ENCODE data around the gene STOM. TPM values are rescaled to one million over a fixed set of nuclear protein-coding genes. Genes with fewer than 3 reads are reported as not detected.

The STOM gene
- total RNA-seq, 1 donor from 2014 or later, result 162 TPM

DNA sequence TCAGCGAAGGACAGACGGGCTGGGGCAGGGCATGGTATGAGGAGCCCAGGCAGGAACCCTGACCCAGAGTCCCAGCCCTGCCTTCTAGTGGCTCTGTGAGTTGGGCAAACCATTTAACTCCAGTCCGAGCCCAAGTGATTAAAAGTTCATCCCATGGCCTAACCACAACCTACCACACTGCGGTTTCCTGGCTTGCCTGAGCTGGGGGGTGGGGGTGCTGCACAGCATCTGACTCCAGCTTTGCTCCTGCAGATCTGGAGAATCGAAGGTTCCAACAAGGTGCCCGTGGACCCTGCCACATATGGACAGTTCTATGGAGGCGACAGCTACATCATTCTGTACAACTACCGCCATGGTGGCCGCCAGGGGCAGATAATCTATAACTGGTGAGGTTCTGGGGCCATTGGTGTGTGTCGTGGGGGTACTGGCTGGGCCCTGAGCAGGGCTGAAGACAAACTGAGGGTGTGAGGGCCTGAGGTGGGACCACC is 49.0 kb downstream of the STOM start:
- no peak for DNase-seq

DNA sequence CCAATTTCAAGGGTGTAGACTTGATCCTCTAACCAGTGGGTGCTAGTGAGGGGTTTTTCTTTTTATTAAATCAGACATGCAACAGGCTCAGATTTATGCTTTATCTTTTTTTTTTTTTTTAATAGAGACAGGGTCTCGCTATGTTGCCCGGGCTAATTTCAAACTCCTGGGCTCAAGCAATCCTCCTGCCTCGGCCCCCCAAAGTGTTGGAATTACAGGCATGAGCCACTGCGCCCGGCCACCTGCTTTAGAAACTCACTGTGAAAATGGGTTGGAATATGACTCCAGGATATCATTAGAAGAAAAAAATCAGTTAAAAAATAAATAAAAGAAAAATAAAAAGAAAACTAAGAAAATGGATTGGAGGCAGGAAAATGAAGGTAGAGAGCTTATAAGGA is 50.7 kb downstream of the STOM start:
- no peak for DNase-seq

DNA sequence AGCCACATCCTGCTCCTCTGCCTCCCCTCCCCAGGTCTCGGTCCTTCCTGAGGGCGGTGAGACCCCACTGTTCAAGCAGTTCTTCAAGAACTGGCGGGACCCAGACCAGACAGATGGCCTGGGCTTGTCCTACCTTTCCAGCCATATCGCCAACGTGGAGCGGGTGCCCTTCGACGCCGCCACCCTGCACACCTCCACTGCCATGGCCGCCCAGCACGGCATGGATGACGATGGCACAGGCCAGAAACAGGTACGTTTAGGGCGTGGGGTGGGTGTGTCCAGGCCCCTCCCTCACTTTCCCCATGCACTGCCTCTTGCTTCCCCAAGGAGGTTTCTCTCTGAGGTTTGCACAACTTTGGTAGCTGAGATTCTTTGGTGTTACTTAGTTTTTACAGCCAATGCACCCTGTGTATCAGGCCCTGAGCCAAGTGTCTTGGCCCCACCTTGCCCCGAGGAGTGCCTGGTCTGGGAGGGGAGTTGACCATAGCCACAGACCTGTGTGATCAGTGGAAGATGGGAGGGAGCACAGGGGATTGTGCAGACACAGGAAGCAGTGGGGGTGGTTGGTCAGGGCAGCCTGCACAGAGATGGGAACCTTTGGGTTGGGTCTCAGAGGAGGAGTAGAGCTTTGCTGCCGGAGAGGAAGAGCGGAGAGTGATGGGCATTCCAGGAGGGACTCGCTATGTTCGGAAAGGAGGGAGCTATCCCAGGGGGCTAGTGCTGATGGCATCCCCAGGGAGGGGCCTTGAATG is 51.2 kb downstream of the STOM start:
- no peak for DNase-seq

DNA sequence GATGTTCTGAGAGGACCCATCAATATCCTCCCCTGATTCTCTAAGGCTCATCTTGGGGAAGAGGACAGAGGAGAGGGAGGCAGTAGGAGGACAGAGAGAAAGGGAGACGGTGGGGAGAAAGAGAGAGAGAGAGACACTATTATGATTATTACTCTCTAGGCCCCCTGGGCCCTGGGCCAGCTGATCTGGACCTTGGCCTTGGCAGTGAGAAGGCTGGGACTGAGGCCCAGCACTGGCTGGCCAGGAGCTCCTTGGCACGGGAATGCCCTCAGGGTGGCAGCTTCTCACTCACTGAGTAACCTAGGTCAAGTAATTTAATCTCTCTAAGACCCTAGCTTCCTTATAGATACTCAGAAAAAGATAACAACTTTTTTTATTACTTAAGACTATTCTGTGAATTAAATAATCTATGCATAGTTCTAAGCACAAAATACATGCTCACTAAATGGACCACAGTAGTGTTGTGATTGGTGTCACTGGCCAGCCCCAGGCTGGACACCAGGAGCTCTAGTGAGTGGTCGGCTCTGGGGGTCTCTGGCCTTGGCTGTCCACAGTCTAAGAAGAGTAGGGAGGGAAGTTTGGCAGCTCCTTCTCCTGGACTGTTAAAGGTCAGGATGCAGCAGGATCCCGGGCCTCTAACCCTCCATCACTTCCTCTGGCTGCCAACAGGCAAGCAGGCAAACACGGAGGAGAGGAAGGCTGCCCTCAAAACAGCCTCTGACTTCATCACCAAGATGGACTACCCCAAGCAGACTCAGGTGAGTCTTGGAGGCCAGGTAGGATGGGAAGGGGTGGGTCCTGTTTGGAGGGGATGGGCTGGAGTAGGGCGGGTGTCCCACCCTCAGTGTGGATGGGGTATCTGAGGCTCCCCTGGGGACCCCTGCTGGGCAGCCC is 52.1 kb downstream of the STOM start:
- no peak for DNase-seq

DNA sequence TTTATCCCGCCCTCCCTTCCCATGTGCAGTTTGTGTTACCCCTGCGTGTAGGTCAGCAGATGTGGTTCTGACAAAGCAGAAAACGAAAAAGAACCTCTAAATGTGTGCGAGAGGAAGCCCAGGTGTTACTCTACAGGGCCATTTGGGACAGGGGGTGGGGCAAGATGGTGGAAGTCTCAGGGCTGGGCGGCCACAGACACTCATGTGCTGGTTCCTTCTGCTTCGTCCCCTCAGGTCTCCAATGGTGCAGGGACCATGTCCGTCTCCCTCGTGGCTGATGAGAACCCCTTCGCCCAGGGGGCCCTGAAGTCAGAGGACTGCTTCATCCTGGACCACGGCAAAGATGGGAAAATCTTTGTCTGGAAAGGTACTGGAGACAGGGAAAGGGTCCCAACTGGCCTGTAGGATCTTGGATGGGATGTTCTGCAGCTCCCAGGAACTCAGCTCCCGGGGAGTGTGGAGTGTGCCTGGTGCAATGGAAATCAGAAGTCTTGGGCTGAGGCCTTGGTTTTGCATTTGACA is 53.1 kb downstream of the STOM start:
- DNase-seq, result no peak

DNA sequence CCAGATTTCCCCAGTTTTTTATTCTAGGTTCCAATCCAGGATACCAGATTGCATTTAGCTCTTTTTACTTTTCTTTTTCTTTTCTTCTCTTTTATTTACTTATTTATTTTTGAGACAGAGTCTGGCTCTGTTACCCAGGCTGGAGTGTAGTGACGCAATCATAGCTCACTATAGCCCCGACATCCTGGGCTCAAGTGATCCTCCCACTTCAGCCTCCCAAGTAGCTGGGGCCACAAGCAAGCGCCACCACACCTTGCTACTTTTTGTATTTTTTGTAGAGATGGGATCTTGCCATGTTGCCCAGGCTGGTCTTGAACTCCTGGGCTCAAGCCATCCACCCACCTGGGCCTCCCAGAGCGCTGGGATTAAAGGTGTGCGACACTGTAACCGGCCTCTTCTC is 53.7 kb downstream of the STOM start:
- DNase-seq, result no peak

DNA sequence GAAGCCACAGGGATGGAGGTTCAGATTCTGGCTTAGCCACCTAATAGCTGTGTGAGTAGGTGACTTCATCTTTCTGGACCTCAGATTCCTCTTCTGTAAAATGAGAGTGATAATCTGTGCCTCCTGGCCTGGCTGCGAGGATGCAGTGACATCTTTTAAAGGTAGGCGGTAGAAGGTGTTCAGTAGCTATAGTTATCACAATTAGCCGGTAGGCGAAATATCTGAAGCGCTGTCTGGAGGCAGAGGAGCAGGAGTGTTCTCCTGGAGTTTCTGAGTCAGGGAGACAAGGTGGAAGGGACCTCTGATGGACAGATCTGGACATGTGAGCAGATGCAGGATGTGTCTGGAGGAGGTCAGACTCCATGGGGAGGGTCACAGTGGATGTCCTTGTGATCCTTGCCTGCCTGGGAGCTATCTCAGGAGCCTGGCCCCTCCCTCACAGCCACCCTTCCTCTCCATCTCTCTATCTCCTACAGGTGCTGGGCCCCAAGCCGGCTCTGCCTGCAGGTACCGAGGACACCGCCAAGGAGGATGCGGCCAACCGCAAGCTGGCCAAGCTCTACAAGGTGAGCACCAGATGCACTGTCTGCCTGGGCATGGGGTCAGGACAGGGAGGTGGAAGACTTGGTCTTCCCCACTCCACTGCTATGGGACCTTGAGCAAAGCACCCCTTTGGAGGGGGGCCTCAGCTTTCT is 56.4 kb downstream of the STOM start:
- DNase-seq, result no peak

DNA sequence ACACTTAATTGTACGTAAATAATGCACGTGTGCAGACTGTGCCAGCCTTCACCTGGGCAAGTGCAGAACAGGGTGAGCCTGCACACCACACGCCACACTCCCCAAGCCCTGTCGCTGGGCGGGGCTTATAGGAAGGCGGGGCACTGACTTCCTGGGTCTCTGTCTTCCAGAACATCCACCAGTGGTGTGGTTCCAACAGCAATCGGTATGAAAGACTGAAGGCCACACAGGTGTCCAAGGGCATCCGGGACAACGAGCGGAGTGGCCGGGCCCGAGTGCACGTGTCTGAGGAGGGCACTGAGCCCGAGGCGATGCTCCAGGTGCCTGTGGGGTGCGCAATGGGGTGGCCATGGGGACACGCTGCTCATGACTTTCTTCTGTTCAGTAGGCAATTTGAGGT is 57.9 kb downstream of the STOM start:
- no peak for DNase-seq

DNA sequence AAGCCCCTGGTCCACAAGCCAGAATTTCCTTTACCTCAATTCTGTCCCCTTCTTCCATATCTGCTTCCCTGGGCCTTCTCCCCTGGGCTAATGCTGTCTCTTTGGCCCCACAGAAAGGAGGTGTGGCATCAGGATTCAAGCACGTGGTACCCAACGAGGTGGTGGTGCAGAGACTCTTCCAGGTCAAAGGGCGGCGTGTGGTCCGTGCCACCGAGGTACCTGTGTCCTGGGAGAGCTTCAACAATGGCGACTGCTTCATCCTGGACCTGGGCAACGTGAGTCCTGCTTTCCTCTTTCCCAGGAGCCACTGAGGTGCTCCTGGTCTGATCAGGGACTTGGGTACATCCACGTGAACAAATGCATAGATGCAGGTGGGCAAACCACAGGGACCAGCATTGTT is 59.5 kb downstream of the STOM start:
- DNase-seq, result no peak

DNA sequence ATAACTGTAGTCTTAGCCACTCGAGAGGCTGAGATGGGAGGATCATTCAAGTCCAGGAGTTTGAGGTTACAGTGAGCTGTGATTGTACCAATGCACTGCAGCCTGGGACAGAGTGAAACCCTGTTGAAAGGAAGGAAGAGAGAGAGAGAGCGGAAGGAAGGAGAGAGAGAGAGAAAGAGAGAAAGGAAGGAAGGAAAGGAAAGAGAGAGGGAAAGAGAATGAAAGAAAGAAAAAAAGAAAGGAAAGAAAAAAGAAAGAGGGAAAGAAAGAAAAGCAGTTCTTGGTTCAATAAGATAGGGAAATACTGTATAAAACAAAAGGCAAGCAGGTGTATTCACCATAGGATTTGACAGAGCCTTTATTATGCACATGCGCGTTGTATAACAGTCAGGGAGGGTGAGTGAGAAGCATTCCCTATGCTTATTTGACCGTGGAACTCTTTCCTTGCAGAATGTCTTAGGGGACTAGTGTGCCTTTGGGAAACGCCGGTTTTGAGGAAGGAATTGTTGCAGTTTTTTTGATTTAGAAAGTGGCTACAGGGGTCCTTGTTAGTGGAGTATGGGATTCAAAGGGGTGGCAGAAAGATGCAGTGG is 60.1 kb downstream of the STOM start:
- no peak for DNase-seq

DNA sequence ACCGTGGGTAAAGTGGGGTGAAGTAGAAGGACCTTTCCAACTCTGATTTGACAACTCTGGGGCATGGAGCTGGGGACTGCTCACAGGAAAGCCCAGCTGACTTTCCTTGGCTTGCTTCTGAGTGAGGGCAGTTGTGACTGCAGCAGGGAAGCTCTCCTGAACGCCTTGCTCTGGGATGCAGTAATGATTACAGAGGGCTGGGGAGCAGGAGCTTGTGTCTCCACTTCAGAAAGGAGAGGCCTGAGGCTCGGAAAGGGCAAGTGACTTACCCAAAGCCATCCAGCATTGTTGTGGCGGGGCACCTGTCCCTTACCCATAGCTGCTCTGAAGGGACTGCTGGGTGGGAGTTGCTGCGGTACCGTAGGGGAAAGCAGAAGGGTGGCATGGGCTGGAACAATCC is 60.9 kb downstream of the STOM start:
- no peak for DNase-seq

DNA sequence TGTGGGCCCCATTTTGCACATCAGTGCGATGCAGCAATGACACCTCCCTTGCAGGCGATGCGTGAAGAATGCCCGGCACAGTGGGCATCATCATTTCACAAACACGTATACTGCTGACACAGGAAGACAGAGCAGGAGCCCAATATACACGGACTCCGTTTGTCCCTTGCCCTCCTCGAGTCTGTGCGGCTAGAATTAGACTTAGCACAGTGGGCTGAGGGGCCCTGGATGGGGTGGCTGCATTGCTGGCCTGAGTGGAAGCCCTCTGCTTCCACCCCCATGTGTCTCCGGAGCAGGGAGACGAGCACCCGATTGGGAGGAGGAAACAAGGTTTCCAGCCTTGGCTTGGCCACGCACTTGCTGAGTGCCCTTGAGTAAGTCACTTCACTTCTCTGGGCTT is 61.3 kb downstream of the STOM start:
- no peak for DNase-seq

DNA sequence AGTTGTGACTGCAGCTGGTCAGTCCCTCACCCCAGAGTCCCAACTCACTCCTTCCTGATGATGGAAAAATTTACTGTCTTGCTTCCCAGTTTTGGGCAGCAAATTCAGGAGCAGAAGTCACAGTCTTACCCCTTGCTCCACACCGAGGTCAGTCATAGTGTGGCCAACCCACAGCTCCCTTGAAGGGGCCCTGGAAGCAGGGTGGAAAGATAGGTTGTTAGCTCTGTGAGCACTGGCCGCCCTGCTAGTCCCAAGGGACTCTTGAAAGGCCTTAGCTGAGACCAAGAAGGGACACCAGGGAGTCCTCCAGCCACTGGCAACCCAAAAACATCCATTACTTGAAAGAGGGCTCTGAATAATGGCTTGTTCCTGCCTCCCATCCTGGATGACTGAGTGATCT is 62.1 kb downstream of the STOM start:
- DNase-seq, result no peak

DNA sequence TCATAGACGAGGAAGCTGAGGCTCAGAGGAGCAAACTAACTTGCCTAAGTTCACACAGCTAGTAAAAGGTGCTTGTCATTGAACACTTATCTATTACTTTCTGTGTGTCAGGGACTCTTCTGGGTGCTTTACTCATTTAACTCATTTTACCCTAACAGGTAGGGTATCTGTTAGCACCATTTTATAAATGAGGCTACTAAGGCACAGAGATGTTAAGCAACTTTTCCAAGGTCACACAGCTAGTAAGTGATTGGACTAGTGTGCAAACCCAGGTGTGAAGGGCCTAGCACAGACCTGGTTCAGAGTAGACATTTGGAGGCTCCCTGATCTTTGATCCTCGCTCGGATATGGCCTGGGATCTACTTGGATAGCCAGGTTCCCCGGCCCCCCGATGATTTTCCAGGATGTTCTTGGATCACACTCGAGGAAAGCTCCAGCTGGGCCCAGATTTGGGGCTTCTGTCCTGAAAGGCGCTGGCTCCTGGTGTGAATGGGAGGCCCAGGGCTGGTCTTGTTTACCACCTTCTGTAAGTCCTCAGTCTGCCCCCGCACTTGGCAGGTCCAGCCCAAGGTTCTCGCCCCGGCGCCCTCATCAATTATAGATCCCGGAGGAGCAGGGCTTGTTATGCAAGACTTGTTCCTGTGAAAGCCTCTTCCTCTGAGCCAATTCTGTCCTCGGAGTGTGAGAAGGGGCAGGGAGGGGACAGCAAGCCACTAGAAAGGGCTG is 64.6 kb downstream of the STOM start:
- DNase-seq, result no peak

DNA sequence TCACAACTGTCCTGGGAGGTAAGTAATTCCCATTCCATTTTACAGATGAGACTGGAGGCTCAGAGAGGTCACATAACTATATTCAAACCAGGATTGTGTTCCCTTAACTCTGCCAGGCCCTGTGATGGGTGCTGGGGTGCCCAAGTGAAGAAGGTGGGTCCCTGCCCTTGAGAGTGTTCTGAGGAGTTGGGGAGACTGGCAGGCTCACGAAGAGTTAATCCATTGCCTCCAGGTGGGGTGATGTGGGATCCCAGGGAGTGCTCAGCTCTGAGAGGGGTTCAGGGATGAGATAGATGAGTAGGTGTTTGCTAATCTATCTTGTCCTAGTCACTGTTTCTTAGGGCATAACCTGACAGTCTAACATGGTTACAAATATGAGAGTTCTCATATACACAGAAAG is 65.3 kb downstream of the STOM start:
- no peak for DNase-seq

DNA sequence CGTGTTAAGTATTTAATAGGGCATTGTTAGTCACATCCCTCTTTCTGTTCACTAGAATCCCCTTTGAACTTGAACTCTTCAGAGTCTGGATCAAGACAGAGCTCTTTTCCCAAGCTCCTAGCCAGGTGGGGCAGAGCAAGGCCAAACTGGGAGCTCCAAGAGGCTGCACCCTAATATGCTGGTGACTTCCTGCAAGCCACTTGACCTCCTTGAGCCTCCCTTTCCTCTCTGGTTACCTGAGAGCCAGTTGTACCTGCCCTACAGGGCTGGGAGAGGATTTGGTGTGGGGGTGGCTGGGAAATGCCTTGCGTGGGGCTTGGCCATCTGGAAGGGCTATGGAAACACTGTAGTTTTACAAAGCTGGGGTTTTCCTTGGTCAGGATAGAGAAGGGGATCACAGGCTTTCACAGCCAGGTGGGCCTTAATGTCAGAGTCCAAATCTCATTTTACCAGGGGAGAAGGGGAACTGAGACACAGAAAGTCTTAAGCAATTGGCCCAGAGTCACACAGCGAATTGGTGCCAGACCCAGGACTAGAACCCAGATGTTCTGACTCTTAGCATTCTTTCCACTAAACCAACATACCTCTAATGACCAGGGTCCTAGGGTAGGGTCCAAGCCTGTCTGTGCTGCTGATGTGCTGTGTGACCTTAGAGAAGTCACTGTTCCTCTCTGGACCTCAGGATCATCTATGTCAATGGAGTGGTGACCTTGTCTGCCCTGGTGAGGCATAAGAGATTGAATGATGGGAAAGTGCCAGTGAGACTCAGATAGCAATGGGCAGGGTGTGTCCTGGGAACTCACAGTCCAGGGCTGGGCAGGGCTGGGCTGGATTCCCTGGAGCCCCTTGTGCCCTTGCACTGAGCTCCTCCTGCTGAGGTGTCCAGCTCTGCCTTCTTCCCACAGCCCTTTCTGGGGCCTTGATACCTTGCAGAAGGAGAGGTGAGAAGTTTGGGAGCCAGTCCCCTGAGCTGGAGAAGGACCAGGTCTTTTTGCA is 66.3 kb downstream of the STOM start:
- DNase-seq, result no peak

DNA sequence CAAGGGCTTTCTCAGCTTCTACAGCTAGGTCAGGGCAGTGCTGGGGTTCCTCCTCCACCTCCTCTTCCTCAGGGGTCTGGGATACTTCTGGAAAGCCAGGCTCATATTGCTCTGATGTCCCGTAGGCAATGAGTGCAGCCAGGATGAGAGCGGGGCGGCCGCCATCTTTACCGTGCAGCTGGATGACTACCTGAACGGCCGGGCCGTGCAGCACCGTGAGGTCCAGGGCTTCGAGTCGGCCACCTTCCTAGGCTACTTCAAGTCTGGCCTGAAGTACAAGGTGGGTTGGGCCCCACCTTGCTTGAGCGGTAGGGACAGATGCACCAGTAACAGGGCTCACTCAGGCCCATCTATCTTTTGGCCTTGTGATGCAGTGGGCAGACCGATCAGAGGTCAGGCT is 67.3 kb downstream of the STOM start:
- DNase-seq, result no peak

DNA sequence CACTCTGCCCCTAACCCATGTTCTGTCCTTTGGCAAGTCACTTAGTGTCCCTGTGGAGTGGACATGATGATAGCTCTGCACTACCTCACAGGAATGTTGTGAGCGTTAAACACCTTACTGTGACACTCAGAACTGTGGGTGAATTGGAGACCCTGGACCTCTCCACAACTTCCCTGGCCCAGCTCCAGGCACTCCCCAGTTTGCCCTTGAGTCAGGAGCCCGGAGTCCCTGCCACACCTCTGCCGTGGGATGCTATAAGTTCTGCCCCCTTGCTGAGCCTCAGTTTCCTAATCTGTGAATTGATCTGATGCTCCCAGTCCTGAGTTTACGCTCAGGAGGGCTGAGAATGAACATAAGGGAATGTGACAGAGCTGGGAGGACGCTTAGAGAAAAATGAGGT is 67.7 kb downstream of the STOM start:
- no peak for DNase-seq

DNA sequence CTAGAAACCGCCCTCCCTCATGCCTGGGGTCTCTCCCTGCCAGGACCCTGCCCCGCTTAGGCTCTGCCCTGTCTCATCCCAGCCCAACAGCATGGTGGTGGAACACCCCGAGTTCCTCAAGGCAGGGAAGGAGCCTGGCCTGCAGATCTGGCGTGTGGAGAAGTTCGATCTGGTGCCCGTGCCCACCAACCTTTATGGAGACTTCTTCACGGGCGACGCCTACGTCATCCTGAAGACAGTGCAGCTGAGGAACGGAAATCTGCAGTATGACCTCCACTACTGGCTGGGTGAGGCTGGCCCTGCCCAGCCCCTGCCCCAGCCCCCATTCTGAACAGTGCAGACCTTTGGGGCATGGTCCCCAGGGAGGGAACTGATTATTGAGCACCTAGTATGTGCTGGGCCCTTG is 68.2 kb downstream of the STOM start:
- no peak for DNase-seq
